ENCODE results near the gene SPATA17. TPM values are rescaled to one million over a fixed set of nuclear protein-coding genes. Genes with fewer than 3 reads are reported as not detected.

Gene SPATA17
- total and polyA plus RNA-seq, 2 of the 8 experiments (the other 6 are each of a cell fraction or from before 2014, with no cell fraction given) = 0.17 to 0.48 TPM

- Histone ChIP-seq H4K8ac (ENCODE audit: extremely low read depth, insufficient read depth, low read length) (no peak overlapping the region), H3K27me3 (replicated peaks in 1 of 4; ENCODE audit: control insufficient read depth in 3 of 4, extremely low read depth in 1 of 4, insufficient read depth in 3 of 4, low read length in 3 of 4) (no peaks in the 10 kb centered on the region), H2BK5ac (ENCODE audit: low read depth, low read length) (no peak overlapping the region), H3K27ac (ENCODE audit: low read depth, low read length) (no peak overlapping the region), H3K4me3 (ENCODE audit: extremely low read depth in 1 of 4, insufficient read depth in 2 of 4, low read depth in 3 of 4, low read length in 4 of 4) (no peak overlapping the region), H2BK15ac (ENCODE audit: low read length) (no peak overlapping the region), H3K9ac (replicated peaks in 1 of 4; ENCODE audit: extremely low read depth in 1 of 4, low read depth in 3 of 4, low read length in 3 of 4) (no peak overlapping the region), H3K56ac (replicated peaks; ENCODE audit: insufficient read length, low read depth, low read length) (no peak overlapping the region), H3K4me1 (replicated peaks in 1 of 4; ENCODE audit: control insufficient read depth in 3 of 4, insufficient read depth in 4 of 4, low read length in 3 of 4) (no peaks in the 10 kb centered on the region), H3K9me3 (ENCODE audit: insufficient read depth in 2 of 2, low read depth in 1 of 2, low read length in 1 of 2) (peaks cover 7 to 8% of the 10 kb centered on the region in 2 experiments; a peak in 3 of 4 replicates), H3K23ac (ENCODE audit: insufficient read length) (no peak overlapping the region), H3K23me2 (ENCODE audit: low read depth, low read length) (no peaks in the 10 kb centered on the region), H3K79me2 (ENCODE audit: control insufficient read depth in 1 of 2, insufficient read depth in 2 of 2, low read length in 2 of 2) (no peaks in the 10 kb centered on the region), H3K18ac (ENCODE audit: extremely low read depth, low read length) (no peak overlapping the region), H4K20me1 (replicated peaks in 1 of 2; ENCODE audit: control insufficient read depth in 1 of 2, insufficient read depth in 2 of 2, low read length in 2 of 2) (no peaks in the 10 kb centered on the region), H2AFZ (ENCODE audit: low read length) (0 out of 2 replicates have a peak overlapping the region, but pooled peaks have one; percentile 65), H2AK5ac (ENCODE audit: low read depth, low read length) (no peak overlapping the region), H2BK12ac (ENCODE audit: low read depth, low read length) (no peak overlapping the region), H3K4me2 (ENCODE audit: insufficient read depth in 1 of 2, low read depth in 2 of 2, low read length in 2 of 2) (no peak overlapping the region), H4K91ac (replicated peaks; ENCODE audit: insufficient read length, low read length) (no peak overlapping the region), H3K36me3 (ENCODE audit: control insufficient read depth in 2 of 4, insufficient read depth in 4 of 4, low read length in 3 of 4) (no peaks in the 10 kb centered on the region), H3K14ac (ENCODE audit: insufficient read length) (no peak overlapping the region), H2BK20ac (ENCODE audit: low read length) (no peak overlapping the region), H3K4ac (replicated peaks; ENCODE audit: insufficient read length, low read depth, low read length) (no peak overlapping the region), H4K5ac (ENCODE audit: insufficient read length, low read depth, low read length) (no peak overlapping the region), H2BK120ac (replicated peaks; ENCODE audit: low read depth, low read length) (no peak overlapping the region), H3K79me1 (ENCODE audit: low read depth, low read length) (no peaks in the 10 kb centered on the region)
- POLR2A ChIA-PET (ENCODE audit: partially characterized antibody) = no interaction called here
- FAIRE-seq = no peak
- CTCF ChIA-PET (ENCODE audit: partially characterized antibody) = interaction anchor here (1.4 kb wide), 1 partner anchor 293 kb away, joined by 4 read pairs; no protein-coding TSS in a partner anchor
- DNase-seq (ENCODE audit: low read depth in 1 of 2, low spot score in 2 of 2) = no peak
- TF ChIP-seq SIX5 (IDR thresholded peaks at IDR 0.05; ENCODE audit: low read depth, low read length) = no peak
- TF ChIP-seq, protein P1, sequence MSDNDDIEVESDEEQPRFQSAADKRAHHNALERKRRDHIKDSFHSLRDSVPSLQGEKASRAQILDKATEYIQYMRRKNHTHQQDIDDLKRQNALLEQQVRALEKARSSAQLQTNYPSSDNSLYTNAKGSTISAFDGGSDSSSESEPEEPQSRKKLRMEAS (IDR thresholded peaks at IDR 0.05) = no peak
- no peak for TF ChIP-seq GTF2F1 (IDR thresholded peaks at IDR 0.05; ENCODE audit: borderline replicate concordance, low read depth, low read length)
- TF ChIP-seq JUN (IDR thresholded peaks at IDR 0.05; ENCODE audit: low read depth, low read length) = no peak
- no peak for TF ChIP-seq POLR2A (IDR thresholded peaks at IDR 0.05; ENCODE audit: control extremely low read depth in 1 of 2, low read depth in 2 of 2, low read length in 2 of 2)
- TF ChIP-seq, protein P2, sequence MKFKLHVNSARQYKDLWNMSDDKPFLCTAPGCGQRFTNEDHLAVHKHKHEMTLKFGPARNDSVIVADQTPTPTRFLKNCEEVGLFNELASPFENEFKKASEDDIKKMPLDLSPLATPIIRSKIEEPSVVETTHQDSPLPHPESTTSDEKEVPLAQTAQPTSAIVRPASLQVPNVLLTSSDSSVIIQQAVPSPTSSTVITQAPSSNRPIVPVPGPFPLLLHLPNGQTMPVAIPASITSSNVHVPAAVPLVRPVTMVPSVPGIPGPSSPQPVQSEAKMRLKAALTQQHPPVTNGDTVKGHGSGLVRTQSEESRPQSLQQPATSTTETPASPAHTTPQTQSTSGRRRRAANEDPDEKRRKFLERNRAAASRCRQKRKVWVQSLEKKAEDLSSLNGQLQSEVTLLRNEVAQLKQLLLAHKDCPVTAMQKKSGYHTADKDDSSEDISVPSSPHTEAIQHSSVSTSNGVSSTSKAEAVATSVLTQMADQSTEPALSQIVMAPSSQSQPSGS (IDR thresholded peaks at IDR 0.05; ENCODE audit: low read length) = no peak
- TF ChIP-seq TAF7 (optimal IDR thresholded peaks at IDR 0.05; ENCODE audit: borderline replicate concordance, low read depth, low read length) = no peak
- TF ChIP-seq ZNF274 (IDR thresholded peaks at IDR 0.05; ENCODE audit: borderline replicate concordance, extremely low read depth, low read length) = no peak
- TF ChIP-seq NRF1 (IDR thresholded peaks at IDR 0.05; ENCODE audit: low read depth, low read length) = no peak
These were observed 250.0 kb downstream of the SPATA17 start for GRCh38 chr1:217881131-217881543.

Measured in H1 (cell line).